H9 (cell line): ENCODE data around the gene HAO1. TPM values are rescaled to one million over a fixed set of nuclear protein-coding genes. Genes with fewer than 3 reads are reported as not detected.

Source experiments
- DNase-seq: peaks from one replicate; pipeline ENCODE4 v3.0.0-alpha.2; 2017
- H2AFZ ChIP-seq: one replicate; pipeline ENCODE4 v1.6.1; 2013; ENCODE audit warnings: mild to moderate bottlenecking, low read length, control low read depth, moderate library complexity
- H2AK5ac ChIP-seq: 2 replicates; pipeline ENCODE4 v1.6.1; 2013; ENCODE audit warnings: low read length, control low read depth, mixed read lengths; ENCODE audit not compliant: insufficient read length
- H2BK120ac ChIP-seq: one replicate; pipeline ENCODE4 v1.6.1; 2013; ENCODE audit warnings: low read depth, mild to moderate bottlenecking, low read length, control low read depth, inconsistent platforms; ENCODE audit not compliant: poor library complexity, severe bottlenecking
- H2BK12ac ChIP-seq: 2 replicates; pipeline ENCODE4 v1.6.1; 2013; ENCODE audit warnings: low read length, control low read depth, mixed read lengths, low read depth; ENCODE audit not compliant: insufficient read length
- H2BK15ac ChIP-seq: 2 replicates; pipeline ENCODE4 v1.6.1; 2013; ENCODE audit warnings: low read depth, low read length, control low read depth
- H2BK20ac ChIP-seq: one replicate; pipeline ENCODE4 v1.6.1; 2013; ENCODE audit warnings: low read depth, mild to moderate bottlenecking, low read length, control low read depth, inconsistent platforms; ENCODE audit not compliant: poor library complexity, severe bottlenecking
- H2BK5ac ChIP-seq: 2 replicates; pipeline ENCODE4 v1.6.1; 2013; ENCODE audit warnings: low read length, control low read depth, mixed read lengths; ENCODE audit not compliant: insufficient read length
- H3K14ac ChIP-seq: 2 replicates; pipeline ENCODE4 v1.6.1; 2013; ENCODE audit warnings: low read length, control low read depth; ENCODE audit not compliant: insufficient read depth
- H3K18ac ChIP-seq: 2 replicates; pipeline ENCODE4 v1.6.1; 2013; ENCODE audit warnings: low read depth, mild to moderate bottlenecking, mixed read lengths, low read length, control low read depth; ENCODE audit not compliant: insufficient read length
- H3K23ac ChIP-seq: 2 replicates; pipeline ENCODE4 v1.6.1; 2013; ENCODE audit warnings: low read length, control low read depth, mixed read lengths, low read depth; ENCODE audit not compliant: insufficient read length
- H3K23me2 ChIP-seq: 2 replicates; pipeline ENCODE4 v1.6.1; 2013; ENCODE audit warnings: low read depth, mild to moderate bottlenecking, mixed read lengths, low read length, control low read depth; ENCODE audit not compliant: insufficient read length, poor library complexity, severe bottlenecking
- H3K27ac ChIP-seq: 2 replicates; pipeline ENCODE4 v1.5.1; 2013; ENCODE audit warnings: low read length, control low read depth, mixed read lengths, low read depth; ENCODE audit not compliant: insufficient read length
- H3K27me3 ChIP-seq: 2 replicates; pipeline ENCODE4 v1.6.1; 2013; ENCODE audit warnings: low read length, control low read depth, inconsistent platforms; ENCODE audit not compliant: insufficient read depth
- H3K4ac ChIP-seq: 2 replicates; pipeline ENCODE4 v1.6.1; 2013; ENCODE audit warnings: low read depth, mild to moderate bottlenecking, control low read depth, inconsistent platforms, low read length, moderate library complexity
- H3K4me1 ChIP-seq: 2 replicates; pipeline ENCODE4 v1.6.1; 2013; ENCODE audit warnings: low read length, control low read depth, inconsistent platforms; ENCODE audit not compliant: insufficient read depth
- H3K4me2 ChIP-seq: 2 replicates; pipeline ENCODE4 v1.6.1; 2013; ENCODE audit warnings: low read length, control low read depth, mixed read lengths; ENCODE audit not compliant: insufficient read length, insufficient read depth
- H3K56ac ChIP-seq: 2 replicates; pipeline ENCODE4 v1.6.1; 2013; ENCODE audit warnings: low read depth, mild to moderate bottlenecking, mixed read lengths, low read length, control low read depth; ENCODE audit not compliant: insufficient read length
- H3K79me1 ChIP-seq: 2 replicates; pipeline ENCODE4 v1.6.1; 2013; ENCODE audit warnings: low read depth, mild to moderate bottlenecking, moderate library complexity, low read length, control low read depth, inconsistent platforms; ENCODE audit not compliant: insufficient read depth, poor library complexity, severe bottlenecking
- H3K79me2 ChIP-seq: 2 replicates; pipeline ENCODE4 v1.6.1; 2013; ENCODE audit warnings: low read length, control low read depth, inconsistent platforms; ENCODE audit not compliant: insufficient read depth
- H3K9ac ChIP-seq: 2 replicates; pipeline ENCODE4 v1.6.1; 2013; ENCODE audit warnings: low read length, control low read depth, mixed read lengths; ENCODE audit not compliant: insufficient read length; ENCODE audit errors: extremely low read depth
- H3K9me3 ChIP-seq: one replicate; pipeline ENCODE4 v1.6.1; 2013; ENCODE audit warnings: low read depth, low read length, inconsistent platforms; ENCODE audit not compliant: control insufficient read depth
- H3T11ph ChIP-seq: one replicate; pipeline ENCODE4 v1.6.1; 2013; ENCODE audit warnings: mild to moderate bottlenecking, low read length, control low read depth, inconsistent platforms
- H4K20me1 ChIP-seq: one replicate; pipeline ENCODE4 v1.6.1; 2013; ENCODE audit not compliant: control insufficient read depth, insufficient read length, insufficient read depth
- H4K5ac ChIP-seq: 2 replicates; pipeline ENCODE4 v1.6.1; 2013; ENCODE audit warnings: low read depth, mild to moderate bottlenecking, mixed read lengths, low read length, control low read depth; ENCODE audit not compliant: insufficient read length
- H4K8ac ChIP-seq: replicated peaks from 2 replicates; pipeline ENCODE4 v1.6.1; 2013; ENCODE audit warnings: low read length, control low read depth, mixed read lengths, low read depth; ENCODE audit not compliant: insufficient read length
- H4K91ac ChIP-seq: 2 replicates; pipeline ENCODE4 v1.6.1; 2013; ENCODE audit warnings: low read depth, mild to moderate bottlenecking, moderate library complexity, mixed read lengths, low read length, control low read depth; ENCODE audit not compliant: insufficient read length
- H3K27ac Mint-ChIP-seq, 3 experiments: 2 replicates in 2 of 3; 3 replicates in 1 of 3; pipeline ENCODE4 v1.8.0; 2020 to 2021; ENCODE audit warnings: mixed read lengths in 3 of 3, mild to moderate bottlenecking in 1 of 3, moderate library complexity in 1 of 3
- H3K27me3 Mint-ChIP-seq: 2 replicates; pipeline ENCODE4 v1.8.0; 2021; ENCODE audit warnings: low read depth, mild to moderate bottlenecking, moderate library complexity, mixed read lengths
- H3K36me3 Mint-ChIP-seq, 3 experiments: 2 replicates in 2 of 3; 3 replicates in 1 of 3; pipeline ENCODE4 v1.8.0; 2020 to 2021; ENCODE audit warnings: low read depth in 3 of 3, mixed read lengths in 3 of 3; ENCODE audit not compliant: insufficient read depth in 1 of 3
- H3K4me1 Mint-ChIP-seq, 2 experiments: 2 replicates each; pipeline ENCODE4 v1.8.0; 2020; ENCODE audit warnings: mixed read lengths in 2 of 2
- H3K4me3 Mint-ChIP-seq, 2 experiments: 2 replicates in 1 of 2; 3 replicates in 1 of 2; pipeline ENCODE4 v1.8.0; 2020 to 2021; ENCODE audit warnings: mild to moderate bottlenecking in 2 of 2, mixed read lengths in 2 of 2, moderate library complexity in 1 of 2
- H3K9me3 Mint-ChIP-seq, 2 experiments: 2 replicates in 1 of 2; 3 replicates in 1 of 2; pipeline ENCODE4 v1.8.0; 2020; ENCODE audit warnings: mild to moderate bottlenecking in 2 of 2, mixed read lengths in 2 of 2, moderate library complexity in 1 of 2
- total RNA-seq: library from RNA; stranded (reverse); gene quantifications from 2 replicates; pipeline ENCODE4 v1.2.1, GENCODE V29; 2021
- TF ChIP-seq, protein P1 (sequence below): fragments of 200-600 bp; sonication (generic); conservative IDR thresholded peaks from 3 replicates; pipeline ENCODE4 v1.8.0; 2021; ENCODE audit warnings: antibody characterized with exemption, mild to moderate bottlenecking

Gene HAO1
- total RNA-seq, 1 experiment from 2014 or later = not detected

DNA sequence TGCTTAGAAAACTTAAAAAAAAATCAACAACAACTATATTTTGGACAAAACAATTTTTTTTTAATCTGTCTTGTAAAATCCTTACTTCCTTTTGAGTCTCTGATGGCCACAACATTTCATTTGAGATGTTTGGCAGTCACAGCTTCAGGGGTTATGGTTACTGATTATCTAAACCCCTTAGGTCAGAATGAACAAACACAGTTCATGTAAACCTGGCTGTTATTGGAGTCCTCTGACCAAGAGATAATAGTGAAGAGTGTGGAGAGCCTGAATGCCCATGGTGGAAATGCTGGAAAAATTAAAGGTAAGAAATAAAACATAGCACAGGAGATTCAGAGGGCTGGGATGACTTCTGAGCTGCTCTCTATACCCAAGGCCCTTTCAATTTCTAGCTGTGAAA, 41.1 kb upstream of the HAO1 start:
- TF ChIP-seq, protein P1, sequence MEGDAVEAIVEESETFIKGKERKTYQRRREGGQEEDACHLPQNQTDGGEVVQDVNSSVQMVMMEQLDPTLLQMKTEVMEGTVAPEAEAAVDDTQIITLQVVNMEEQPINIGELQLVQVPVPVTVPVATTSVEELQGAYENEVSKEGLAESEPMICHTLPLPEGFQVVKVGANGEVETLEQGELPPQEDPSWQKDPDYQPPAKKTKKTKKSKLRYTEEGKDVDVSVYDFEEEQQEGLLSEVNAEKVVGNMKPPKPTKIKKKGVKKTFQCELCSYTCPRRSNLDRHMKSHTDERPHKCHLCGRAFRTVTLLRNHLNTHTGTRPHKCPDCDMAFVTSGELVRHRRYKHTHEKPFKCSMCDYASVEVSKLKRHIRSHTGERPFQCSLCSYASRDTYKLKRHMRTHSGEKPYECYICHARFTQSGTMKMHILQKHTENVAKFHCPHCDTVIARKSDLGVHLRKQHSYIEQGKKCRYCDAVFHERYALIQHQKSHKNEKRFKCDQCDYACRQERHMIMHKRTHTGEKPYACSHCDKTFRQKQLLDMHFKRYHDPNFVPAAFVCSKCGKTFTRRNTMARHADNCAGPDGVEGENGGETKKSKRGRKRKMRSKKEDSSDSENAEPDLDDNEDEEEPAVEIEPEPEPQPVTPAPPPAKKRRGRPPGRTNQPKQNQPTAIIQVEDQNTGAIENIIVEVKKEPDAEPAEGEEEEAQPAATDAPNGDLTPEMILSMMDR = no peak
- Mint-ChIP-seq H3K4me3 (no peak overlapping the region), H3K4me1 (peaks cover 20 to 26% of the 10 kb centered on the region in 2 experiments), H3K36me3 (peaks cover 2 to 6% (median 3%) of the 10 kb centered on the region in 3 experiments; a peak in 5 of 7 replicates), H3K27ac (no peak overlapping the region), H3K9me3 (no peaks in the 10 kb centered on the region), H3K27me3 (no peaks in the 10 kb centered on the region; the same call in 1 of the 2 replicates)
- no peak overlapping the region for H2AK5ac ChIP-seq
- no peak overlapping the region for H3T11ph ChIP-seq
- no peak overlapping the region for H3K18ac ChIP-seq
- H3K9me3 ChIP-seq = no peaks in the 10 kb centered on the region
- H2AFZ ChIP-seq = no peak overlapping the region
- no peaks in the 10 kb centered on the region for H3K79me1 ChIP-seq
- H3K9ac ChIP-seq = no peak overlapping the region
- no peak overlapping the region for H3K23ac ChIP-seq
- H2BK15ac ChIP-seq = no peak overlapping the region; the same call in 1 of the 2 replicates
- H2BK12ac ChIP-seq = no peak overlapping the region
- no peak overlapping the region for H3K4ac ChIP-seq
- H3K4me1 ChIP-seq = peaks cover 2% of the 10 kb centered on the region; the same call in 1 of the 2 replicates
- no peaks in the 10 kb centered on the region for H3K27me3 ChIP-seq
- H2BK20ac ChIP-seq = no peak overlapping the region
- no peaks in the 10 kb centered on the region; the same call in 1 of the 2 replicates for H3K79me2 ChIP-seq
- H2BK120ac ChIP-seq = no peak overlapping the region
- H3K4me2 ChIP-seq = no peak overlapping the region
- H4K91ac ChIP-seq = no peak overlapping the region
- H3K27ac ChIP-seq = no peak overlapping the region
- no peak overlapping the region for H4K5ac ChIP-seq
- H3K56ac ChIP-seq = no peak overlapping the region
- no peaks in the 10 kb centered on the region for H3K23me2 ChIP-seq
- H2BK5ac ChIP-seq = no peak overlapping the region
- H4K8ac ChIP-seq = no peak overlapping the region
- H3K14ac ChIP-seq = no peak overlapping the region
- H4K20me1 ChIP-seq = no peaks in the 10 kb centered on the region
- DNase-seq = no peak
